Hair follicular keratinocyte (primary cell): ENCODE measurements around the gene NEUROG2. TPM values are rescaled to one million over a fixed set of nuclear protein-coding genes. Genes with fewer than 3 reads are reported as not detected.

Experiments
- total RNA-seq: library from RNA; depleted of rRNA; stranded (reverse); fragments of >200 nt; gene quantifications from 2 replicates; pipeline ENCODE4 v1.2.3, GENCODE V29; 2015

Gene NEUROG2
- not detected in 2 replicates for total RNA-seq

DNA sequence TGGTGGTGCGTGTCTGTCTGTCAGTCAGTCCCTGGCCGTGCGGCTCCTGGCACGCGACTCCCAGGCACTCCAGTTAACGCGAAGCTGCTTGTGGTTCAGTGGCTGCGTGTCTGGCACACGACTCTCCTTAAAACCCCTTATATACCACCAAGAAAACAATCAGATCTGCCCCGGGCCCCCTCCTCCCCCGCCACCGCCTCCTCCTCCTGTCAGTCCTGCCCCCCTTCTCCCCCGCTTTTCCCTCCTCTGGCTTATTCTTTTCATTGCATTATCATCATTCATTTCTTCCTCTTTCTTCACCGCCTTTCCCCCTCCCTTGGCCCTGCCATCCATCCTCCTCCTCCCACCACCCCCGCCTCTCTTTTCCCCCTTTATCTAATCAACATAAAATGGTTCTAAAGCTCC is at the start of gene NEUROG2:
TSS of gene NEUROG2 (minus strand) at position 115 of the 405 bp plus-strand sequence. CDS start 705 bp downstream, outside the sequence.

Other genes starting within 250 kb of the NEUROG2 start
- 5.9 and 8.6 TPM in 2 replicates for gene TIFA, start 230.3 kb downstream of the NEUROG2 start, total RNA-seq
- gene ALPK1, start 218.8 kb downstream of the NEUROG2 start, total RNA-seq: 7.7 and 8.1 TPM in 2 replicates
- gene ZGRF1, start 120.7 kb upstream of the NEUROG2 start, total RNA-seq: 2.8 and 3.5 TPM in 2 replicates
- gene LARP7, start 121.0 kb upstream of the NEUROG2 start, total RNA-seq: 24.1 and 30.3 TPM in 2 replicates